Measurements from ENCODE around the gene SELL. TPM values are rescaled to one million over a fixed set of nuclear protein-coding genes. Genes with fewer than 3 reads are reported as not detected.
"Not testable (repeated sequence)": the region's sequence is repeated elsewhere in the genome, so short reads cannot be mapped to it uniquely, and the experiment has no call there.

SELL gene
- total RNA-seq, 4 donors from 2014 or later = 2.1 to 8.2 TPM; not detected in 2

DNA sequence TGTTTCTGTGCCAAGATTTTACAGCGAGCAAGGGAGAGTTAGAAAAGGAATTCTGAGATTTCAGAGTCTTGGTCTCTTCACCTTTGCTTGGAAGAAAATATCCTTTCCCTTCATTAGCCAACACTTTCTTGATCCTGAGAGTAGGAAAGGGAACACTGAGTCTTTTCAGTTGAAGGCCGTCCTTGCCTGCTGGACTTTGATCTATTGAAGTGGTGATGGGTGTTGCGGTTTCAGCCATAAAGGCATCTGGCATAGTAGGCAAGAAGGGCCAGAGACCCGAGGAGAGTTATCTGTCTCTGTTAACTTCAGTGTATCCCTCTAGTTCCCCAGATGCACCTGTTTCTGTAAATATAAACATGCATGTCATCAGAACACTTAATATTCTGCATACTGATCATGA, 12.7 kb upstream of the SELL start:
- Histone ChIP-seq H3K36me3 (no peaks in the 10 kb centered on the region), H3K9me3 (no peaks in the 10 kb centered on the region), H3K4me3 (no peak overlapping the region), H3K4me1 (no peaks in the 10 kb centered on the region), H3K27me3 (peaks cover 6% of the 10 kb centered on the region), H3K27ac (no peak overlapping the region)
- 29 to 47% methylated on average over 2 to 4 of the region's 4 CpGs for WGBS, 2 donors (ENCODE audit: low coverage in 1 of 2)
- ATAC-seq = no peak
- no peak for TF ChIP-seq POLR2AphosphoS5 (IDR thresholded peaks at IDR 0.05)
- no peak for TF ChIP-seq POLR2A (IDR thresholded peaks at IDR 0.05)
- TF ChIP-seq, protein P1, sequence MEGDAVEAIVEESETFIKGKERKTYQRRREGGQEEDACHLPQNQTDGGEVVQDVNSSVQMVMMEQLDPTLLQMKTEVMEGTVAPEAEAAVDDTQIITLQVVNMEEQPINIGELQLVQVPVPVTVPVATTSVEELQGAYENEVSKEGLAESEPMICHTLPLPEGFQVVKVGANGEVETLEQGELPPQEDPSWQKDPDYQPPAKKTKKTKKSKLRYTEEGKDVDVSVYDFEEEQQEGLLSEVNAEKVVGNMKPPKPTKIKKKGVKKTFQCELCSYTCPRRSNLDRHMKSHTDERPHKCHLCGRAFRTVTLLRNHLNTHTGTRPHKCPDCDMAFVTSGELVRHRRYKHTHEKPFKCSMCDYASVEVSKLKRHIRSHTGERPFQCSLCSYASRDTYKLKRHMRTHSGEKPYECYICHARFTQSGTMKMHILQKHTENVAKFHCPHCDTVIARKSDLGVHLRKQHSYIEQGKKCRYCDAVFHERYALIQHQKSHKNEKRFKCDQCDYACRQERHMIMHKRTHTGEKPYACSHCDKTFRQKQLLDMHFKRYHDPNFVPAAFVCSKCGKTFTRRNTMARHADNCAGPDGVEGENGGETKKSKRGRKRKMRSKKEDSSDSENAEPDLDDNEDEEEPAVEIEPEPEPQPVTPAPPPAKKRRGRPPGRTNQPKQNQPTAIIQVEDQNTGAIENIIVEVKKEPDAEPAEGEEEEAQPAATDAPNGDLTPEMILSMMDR (IDR thresholded peaks at IDR 0.05) = no peak
- no peak for TF ChIP-seq EP300 (IDR thresholded peaks at IDR 0.05)

GRCh38 chr1:169723763-169724162, 12.3 kb upstream of the SELL start:
- ATAC-seq = no peak
- Histone ChIP-seq H3K36me3 (no peaks in the 10 kb centered on the region), H3K27ac (no peak overlapping the region), H3K4me3 (no peak overlapping the region), H3K4me1 (no peaks in the 10 kb centered on the region), H3K9me3 (no peaks in the 10 kb centered on the region), H3K27me3 (peaks cover 3% of the 10 kb centered on the region)
- TF ChIP-seq EP300 (IDR thresholded peaks at IDR 0.05) (no peak), POLR2A (IDR thresholded peaks at IDR 0.05) (no peak), POLR2AphosphoS5 (IDR thresholded peaks at IDR 0.05) (no peak)
- TF ChIP-seq, protein P1 (IDR thresholded peaks at IDR 0.05) = no peak
- WGBS, 2 donors (ENCODE audit: low coverage in 1 of 2) = 67 to 69% methylated on average over 2 of the region's 2 CpGs

DNA sequence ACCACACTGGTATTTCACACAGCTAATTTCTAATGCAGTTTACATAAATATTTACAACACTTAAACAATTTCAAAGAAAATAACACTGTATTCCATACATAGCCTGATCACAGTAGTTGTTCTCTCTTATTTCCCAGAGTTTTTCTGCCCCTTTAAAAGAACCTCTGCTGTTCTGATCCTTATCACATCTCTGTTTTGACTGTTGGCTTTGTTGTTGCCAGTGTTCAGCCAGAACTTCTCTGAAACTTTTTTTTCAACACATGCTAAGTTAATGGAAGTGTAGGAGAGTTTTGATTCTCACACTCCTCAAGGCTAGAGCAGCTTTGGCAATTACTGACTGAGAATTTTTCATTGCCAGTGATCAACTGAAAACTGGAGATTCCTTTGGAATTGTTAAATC, 11.4 kb upstream of the SELL start:
- Histone ChIP-seq H3K4me1 (no peaks in the 10 kb centered on the region), H3K36me3 (no peaks in the 10 kb centered on the region), H3K27ac (no peak overlapping the region), H3K9me3 (no peaks in the 10 kb centered on the region), H3K4me3 (no peak overlapping the region), H3K27me3 (peaks cover 3% of the 10 kb centered on the region)
- TF ChIP-seq POLR2A (IDR thresholded peaks at IDR 0.05) (no peak), EP300 (IDR thresholded peaks at IDR 0.05) (no peak), POLR2AphosphoS5 (IDR thresholded peaks at IDR 0.05) (no peak)
- TF ChIP-seq, protein P1 (IDR thresholded peaks at IDR 0.05) = no peak
- no peak for ATAC-seq

DNA sequence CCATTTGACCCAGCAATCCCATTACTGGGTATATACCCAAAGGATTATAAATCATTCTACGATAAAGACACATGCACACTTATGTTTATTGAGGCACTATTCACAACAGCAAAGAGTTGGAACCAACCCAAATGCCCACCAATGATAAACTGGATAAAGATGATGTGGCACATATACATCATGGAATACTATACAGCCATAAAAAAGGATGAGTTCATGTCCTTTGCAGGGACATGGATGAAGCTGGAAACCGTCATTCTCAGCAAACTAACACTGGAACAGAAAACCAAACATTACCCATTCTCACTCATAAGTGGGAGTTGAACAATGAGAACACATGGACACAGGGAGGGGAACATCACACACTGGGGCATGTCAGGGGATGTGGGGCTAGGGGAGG, 3.7 kb upstream of the SELL start:
- not testable (repeated sequence) for ATAC-seq, H3K36me3 ChIP-seq, H3K4me3 ChIP-seq

DNA sequence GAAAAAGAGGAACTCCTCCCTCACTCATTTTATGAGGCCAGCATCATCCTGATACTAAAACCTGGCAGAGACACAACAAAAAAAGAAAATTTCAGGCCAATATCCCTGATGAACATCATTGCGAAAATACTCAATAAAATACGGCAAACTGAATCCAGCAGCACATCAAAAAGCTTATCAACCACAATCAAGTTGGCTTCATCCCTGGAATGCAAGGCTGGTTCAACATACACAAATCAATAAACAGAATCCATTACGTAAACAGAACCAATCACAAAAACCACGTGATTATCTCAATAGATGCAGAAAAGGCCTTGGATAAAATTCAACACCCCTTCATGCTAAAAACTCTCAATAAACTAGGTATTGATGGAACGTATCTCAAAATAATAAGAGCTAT, 1.7 kb upstream of the SELL start:
- not testable (repeated sequence) for H3K4me3 ChIP-seq, H3K27ac ChIP-seq, H3K4me1 ChIP-seq, H3K36me3 ChIP-seq, ATAC-seq, H3K27me3 ChIP-seq
- 80 to 90% methylated on average over 4 to 5 of the region's 5 CpGs for WGBS, 2 donors (ENCODE audit: low coverage in 1 of 2)
- H3K9me3 ChIP-seq = peaks cover 0 to 20% (median 0%) of the 10 kb centered on the region in 3 donors

More for the DNA sequence above, 3.7 kb upstream of the SELL start:
- not testable (repeated sequence) for H3K27ac ChIP-seq, H3K27me3 ChIP-seq, H3K4me1 ChIP-seq
- peaks cover 0 to 20% (median 0%) of the 10 kb centered on the region in 3 donors for H3K9me3 ChIP-seq
- 72 to 78% methylated on average over 2 of the region's 2 CpGs for WGBS, 2 donors (ENCODE audit: low coverage in 1 of 2)

DNA sequence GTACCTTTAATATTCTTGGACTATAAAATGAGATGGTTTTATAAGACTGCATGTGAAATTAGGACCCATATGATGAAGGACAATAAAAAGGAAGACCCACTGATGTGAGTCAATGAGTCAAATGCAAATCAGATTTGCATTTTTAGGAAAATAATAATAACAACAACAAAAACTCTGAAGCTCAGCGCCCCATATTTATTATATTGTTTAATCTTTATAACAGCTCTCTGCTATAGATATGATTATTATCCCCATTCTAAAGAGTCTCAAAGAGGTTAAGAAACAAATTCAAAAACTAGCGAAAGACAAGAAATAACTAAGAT, 850 bp upstream of the SELL start:
- Histone ChIP-seq H3K4me1 (peaks cover 0 to 6% (median 0%) of the 10 kb centered on the region in 3 donors), H3K36me3 (no peaks in the 10 kb centered on the region), H3K27ac (no peak overlapping the region), H3K9me3 (peaks cover 0 to 20% (median 0%) of the 10 kb centered on the region in 3 donors), H3K4me3 (no peak overlapping the region), H3K27me3 (peaks cover 10% of the 10 kb centered on the region)
- TF ChIP-seq POLR2A (IDR thresholded peaks at IDR 0.05) (no peak), EP300 (IDR thresholded peaks at IDR 0.05) (no peak), POLR2AphosphoS5 (IDR thresholded peaks at IDR 0.05) (no peak)
- TF ChIP-seq, protein P1 (IDR thresholded peaks at IDR 0.05) = no peak
- 89 to 93% methylated on average over 2 of the region's 2 CpGs for WGBS, 2 donors (ENCODE audit: low coverage in 1 of 2)
- ATAC-seq = no peak
